ENCODE measurements around the gene TRPM4. TPM values are rescaled to one million over a fixed set of nuclear protein-coding genes. Genes with fewer than 3 reads are reported as not detected.
A peak's percentile ranks its signal among the peaks of the same experiment; 100 is the strongest.
"Not testable (repeated sequence)": the region's sequence is repeated elsewhere in the genome, so short reads cannot be mapped to it uniquely, and the experiment has no call there.

TRPM4 gene
- polyA plus RNA-seq, 3 donors, result 29.4 to 62.7 (median 39.0) TPM

- DNase-seq, result not testable (repeated sequence)
These were observed 35.8 kb upstream of the TRPM4 start for GRCh38 chr19:49121841-49122240.

- DNase-seq, result not testable (repeated sequence)
These were observed 34.3 kb upstream of the TRPM4 start for GRCh38 chr19:49123285-49123684.

- no peak for DNase-seq
These were observed 32.4 kb upstream of the TRPM4 start for GRCh38 chr19:49125025-49125731.

- no peak for DNase-seq
These were observed 31.0 kb upstream of the TRPM4 start for GRCh38 chr19:49126575-49126974.

GRCh38 chr19:49127225-49127624, 30.4 kb upstream of the TRPM4 start:
- not testable (repeated sequence) for DNase-seq

- peak; percentile 96 for DNase-seq
These were observed 29.7 kb upstream of the TRPM4 start for GRCh38 chr19:49127674-49128544.

GRCh38 chr19:49128545-49129237, 28.9 kb upstream of the TRPM4 start:
- DNase-seq, result no peak

GRCh38 chr19:49129238-49129583, 28.4 kb upstream of the TRPM4 start:
- no peak for DNase-seq

- no peak for DNase-seq
These were observed 27.3 kb upstream of the TRPM4 start for GRCh38 chr19:49130325-49130724.

- DNase-seq, result no peak
These were observed 24.5 kb upstream of the TRPM4 start for GRCh38 chr19:49132974-49133609.

GRCh38 chr19:49133621-49134454, 23.8 kb upstream of the TRPM4 start:
- DNase-seq, result peak; percentile 77

GRCh38 chr19:49135686-49136085, 21.9 kb upstream of the TRPM4 start:
- no peak for DNase-seq

- no peak for DNase-seq
These were observed 20.8 kb upstream of the TRPM4 start for GRCh38 chr19:49136771-49137171.

GRCh38 chr19:49140951-49141350, 16.6 kb upstream of the TRPM4 start:
- no peak for DNase-seq

- no peak for DNase-seq
These were observed 16.2 kb upstream of the TRPM4 start for GRCh38 chr19:49141352-49141751.

GRCh38 chr19:49142866-49143335, 14.7 kb upstream of the TRPM4 start:
- peak; percentile 92 for DNase-seq

GRCh38 chr19:49145573-49146407, 11.8 kb upstream of the TRPM4 start:
- DNase-seq, result peak; percentile 79

- not testable (repeated sequence) for DNase-seq
These were observed 11.2 kb upstream of the TRPM4 start for GRCh38 chr19:49146408-49146770.

- DNase-seq, result no peak
These were observed 9.4 kb upstream of the TRPM4 start for GRCh38 chr19:49148044-49148682.

Measured in renal pelvis (tissue), 4 donors.